ENCODE results near the gene LPAR1. TPM values are rescaled to one million over a fixed set of nuclear protein-coding genes. Genes with fewer than 3 reads are reported as not detected.

The LPAR1 gene
- total RNA-seq, 2 donors from 2014 or later, result 20.2 to 48.2 TPM

GRCh38 chr9:111069183-111069582 lies 30.9 kb upstream of the LPAR1 start:
- no peak for DNase-seq (ENCODE audit: low spot score)
- Histone ChIP-seq H3K36me3 (no peaks in the 10 kb centered on the region), H3K27me3 (no peaks in the 10 kb centered on the region), H3K4me1 (peaks cover 0 to 8% of the 10 kb centered on the region in 2 donors), H3K27ac (peak overlapping the region; percentile 23 to 53), H3K9me3 (no peaks in the 10 kb centered on the region), H3K4me3 (no peak overlapping the region)
- no peak for TF ChIP-seq CTCF (IDR thresholded peaks at IDR 0.05)

- Histone ChIP-seq H3K4me1 (peaks cover 0 to 8% of the 10 kb centered on the region in 2 donors), H3K36me3 (no peaks in the 10 kb centered on the region), H3K27ac (peak overlapping the region; percentile 35 to 53), H3K27me3 (no peaks in the 10 kb centered on the region), H3K9me3 (no peaks in the 10 kb centered on the region), H3K4me3 (no peak overlapping the region)
- TF ChIP-seq CTCF (IDR thresholded peaks at IDR 0.05), result no peak
- DNase-seq (ENCODE audit: low spot score), result no peak
Measured at GRCh38 chr9:111068771-111069170, 30.5 kb upstream of the LPAR1 start.

GRCh38 chr9:111068383-111068730 lies 30.1 kb upstream of the LPAR1 start:
- Histone ChIP-seq H3K36me3 (no peaks in the 10 kb centered on the region), H3K27me3 (no peaks in the 10 kb centered on the region), H3K9me3 (no peaks in the 10 kb centered on the region), H3K4me3 (no peak overlapping the region), H3K4me1 (peaks cover 0 to 8% of the 10 kb centered on the region in 2 donors), H3K27ac (peak overlapping the region; percentile 35 to 53)
- DNase-seq (ENCODE audit: low spot score), result no peak
- TF ChIP-seq CTCF (IDR thresholded peaks at IDR 0.05), result no peak

- Histone ChIP-seq H3K36me3 (no peaks in the 10 kb centered on the region), H3K9me3 (no peaks in the 10 kb centered on the region), H3K27me3 (no peaks in the 10 kb centered on the region), H3K4me3 (no peak overlapping the region), H3K4me1 (peaks cover 0 to 8% of the 10 kb centered on the region in 2 donors), H3K27ac (peak overlapping the region; percentile 27 to 30)
- no peak for DNase-seq (ENCODE audit: low spot score)
- no peak for TF ChIP-seq CTCF (IDR thresholded peaks at IDR 0.05)
Measured at GRCh38 chr9:111066468-111066867, 28.2 kb upstream of the LPAR1 start.

GRCh38 chr9:111065414-111065813 lies 27.1 kb upstream of the LPAR1 start:
- H3K36me3 ChIP-seq, result no peaks in the 10 kb centered on the region
- H3K27me3 ChIP-seq, result no peaks in the 10 kb centered on the region
- no peak overlapping the region for H3K27ac ChIP-seq
- H3K4me3 ChIP-seq, result no peak overlapping the region
- DNase-seq (ENCODE audit: low spot score), result no peak
- H3K4me1 ChIP-seq, result peaks cover 0 to 8% of the 10 kb centered on the region in 2 donors
- H3K9me3 ChIP-seq, result no peaks in the 10 kb centered on the region
- TF ChIP-seq CTCF (IDR thresholded peaks at IDR 0.05), result no peak

GRCh38 chr9:111064160-111064837 lies 26.0 kb upstream of the LPAR1 start:
- Histone ChIP-seq H3K27ac (no peak overlapping the region), H3K4me3 (no peak overlapping the region), H3K9me3 (no peaks in the 10 kb centered on the region), H3K36me3 (no peaks in the 10 kb centered on the region), H3K4me1 (peaks cover 0 to 8% of the 10 kb centered on the region in 2 donors), H3K27me3 (no peaks in the 10 kb centered on the region)
- no peak for DNase-seq (ENCODE audit: low spot score)
- TF ChIP-seq CTCF (IDR thresholded peaks at IDR 0.05), result no peak
